A204.1 (cell line): Measurements from ENCODE around the gene GRIPAP1.
"Not testable (repeated sequence)": the region's sequence is repeated elsewhere in the genome, so short reads cannot be mapped to it uniquely, and the experiment has no call there.

Experiments
- FAIRE-seq: peaks from 2 replicates; lab custom pipeline; 2012; peaks lifted over from hg19 to GRCh38; lab: Jason Lieb, UNC

The GRIPAP1 gene

DNA sequence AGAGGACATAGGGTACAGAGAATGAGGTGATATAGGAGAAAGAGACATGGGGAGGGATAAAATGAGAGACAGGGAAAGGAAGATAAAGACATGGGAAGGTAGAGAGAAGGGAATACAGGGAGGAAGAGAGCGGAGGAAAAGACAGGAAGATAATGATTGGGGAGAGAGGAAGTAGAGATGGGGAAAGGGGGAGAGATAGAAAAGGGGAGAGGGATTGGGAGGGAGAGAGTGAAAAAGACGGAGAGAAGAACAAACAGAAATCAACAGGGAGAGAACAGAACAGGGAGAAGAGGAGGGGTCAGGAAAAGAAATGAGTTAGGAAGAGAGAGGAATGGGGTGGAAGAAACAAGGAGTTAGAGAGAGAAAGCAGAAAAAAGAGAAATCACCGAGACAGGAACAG, 4.6 kb downstream of the GRIPAP1 start:
- no peak for FAIRE-seq

DNA sequence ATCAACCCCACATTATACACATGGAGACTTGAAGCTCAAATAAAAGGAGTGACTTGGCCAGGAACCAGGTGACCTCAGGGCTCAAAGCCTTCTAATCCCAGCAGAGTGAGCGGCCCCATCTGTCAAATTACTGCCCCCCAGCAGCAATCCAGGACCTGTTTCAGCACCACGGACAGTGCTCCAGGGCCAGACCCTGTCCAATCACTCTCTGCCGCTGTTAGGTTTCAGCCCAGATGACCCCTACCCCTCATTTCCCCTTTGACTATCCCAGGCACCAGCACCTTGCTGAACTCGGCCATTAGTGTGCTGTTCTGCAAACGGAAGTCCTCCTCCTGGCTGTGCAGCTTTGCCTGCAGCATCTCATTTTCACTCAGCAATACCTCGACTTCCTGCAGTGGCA, 5.1 kb downstream of the GRIPAP1 start:
- no peak for FAIRE-seq

DNA sequence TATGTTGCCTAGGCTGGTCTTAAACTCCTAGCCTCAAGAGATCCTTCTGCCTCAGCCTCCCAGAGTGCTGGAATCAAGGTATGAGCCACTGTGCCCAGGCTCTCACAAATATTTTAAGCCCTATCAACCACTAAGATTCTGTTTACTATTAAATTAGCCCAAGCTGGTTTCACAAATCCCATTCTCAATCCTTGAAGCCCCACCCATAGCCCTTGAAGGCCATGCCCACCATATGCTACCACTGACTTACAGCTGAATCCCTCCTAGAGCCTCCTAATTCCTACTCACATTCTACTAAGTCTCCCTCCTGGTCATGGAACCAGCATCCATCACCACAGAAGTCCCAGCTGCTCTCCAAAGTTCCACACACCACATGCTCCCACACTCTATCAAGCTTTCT, 9.7 kb downstream of the GRIPAP1 start:
- FAIRE-seq, result no peak

- no peak for FAIRE-seq
Measured at GRCh38 chrX:48989483-48989882, 12.6 kb downstream of the GRIPAP1 start.

- FAIRE-seq, result no peak
Measured at GRCh38 chrX:48983896-48984295, 18.2 kb downstream of the GRIPAP1 start.

- no peak for FAIRE-seq
Measured at GRCh38 chrX:48983081-48983480, 19.0 kb downstream of the GRIPAP1 start.

DNA sequence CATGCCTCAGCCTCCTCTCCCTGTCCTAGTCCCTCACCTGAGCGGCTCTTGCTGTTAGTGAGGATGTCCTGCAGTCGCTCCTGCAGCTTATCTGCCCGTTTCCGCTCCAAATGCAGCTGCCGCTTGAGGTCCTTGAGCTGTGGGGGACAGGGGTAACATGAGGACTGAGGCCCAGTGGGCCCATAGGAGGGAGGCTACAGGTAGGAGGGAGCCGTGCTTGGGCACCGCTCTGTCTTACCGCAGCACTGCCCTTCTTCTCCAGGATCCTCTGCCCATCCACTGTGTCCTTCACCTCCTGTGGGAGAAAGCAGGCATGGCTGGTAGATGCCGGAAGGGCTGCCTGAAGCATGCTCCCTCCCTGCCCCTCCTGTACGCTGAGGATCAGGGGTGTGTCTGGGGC, 20.9 kb downstream of the GRIPAP1 start:
- FAIRE-seq, result no peak

- not testable (repeated sequence) for FAIRE-seq
Measured at GRCh38 chrX:48980341-48980740, 21.7 kb downstream of the GRIPAP1 start.

DNA sequence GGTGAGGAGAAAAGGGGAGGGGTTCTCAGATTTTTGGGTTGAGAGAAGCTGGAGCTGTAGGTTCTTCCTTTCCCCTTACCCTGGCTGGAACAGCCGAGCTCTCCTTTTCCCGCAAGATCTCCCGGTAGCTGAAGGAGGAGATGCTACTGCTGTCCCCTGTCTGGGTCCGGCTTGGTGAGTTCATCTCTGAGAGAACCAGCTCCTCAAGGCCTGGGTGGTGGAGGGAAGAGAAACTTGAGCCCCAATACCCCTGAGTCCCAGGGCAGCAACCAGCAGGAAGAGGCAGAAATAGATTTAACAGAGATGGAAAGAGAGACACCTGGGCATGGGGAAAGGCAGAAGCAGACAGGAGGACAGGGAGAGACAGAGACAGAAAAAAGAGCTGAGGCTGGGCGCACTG, 23.8 kb downstream of the GRIPAP1 start:
- FAIRE-seq, result no peak

DNA sequence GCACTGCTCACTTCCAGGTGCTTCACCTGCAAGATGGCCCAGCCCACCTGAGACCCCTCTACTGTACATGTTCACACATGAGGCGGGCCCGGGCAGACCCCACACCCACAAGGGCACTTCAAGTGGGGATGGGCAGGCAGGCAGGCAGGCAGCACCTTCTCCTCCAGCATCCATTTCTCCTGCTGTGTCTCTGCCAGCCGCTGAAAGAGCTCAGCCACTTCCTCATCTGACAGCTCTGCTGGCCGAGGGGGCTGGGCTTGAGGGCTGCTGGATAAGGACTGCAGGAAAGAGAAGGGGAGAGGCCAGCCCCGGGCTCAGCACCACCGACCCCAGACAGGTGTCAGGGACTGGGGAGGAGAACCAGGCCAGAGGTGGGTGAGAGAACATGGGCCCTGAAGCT, 26.0 kb downstream of the GRIPAP1 start:
- FAIRE-seq, result no peak

GRCh38 chrX:48975541-48975940, 26.5 kb downstream of the GRIPAP1 start:
- FAIRE-seq, result no peak

- FAIRE-seq, result no peak
Measured at GRCh38 chrX:48975041-48975440, 27.0 kb downstream of the GRIPAP1 start.

DNA sequence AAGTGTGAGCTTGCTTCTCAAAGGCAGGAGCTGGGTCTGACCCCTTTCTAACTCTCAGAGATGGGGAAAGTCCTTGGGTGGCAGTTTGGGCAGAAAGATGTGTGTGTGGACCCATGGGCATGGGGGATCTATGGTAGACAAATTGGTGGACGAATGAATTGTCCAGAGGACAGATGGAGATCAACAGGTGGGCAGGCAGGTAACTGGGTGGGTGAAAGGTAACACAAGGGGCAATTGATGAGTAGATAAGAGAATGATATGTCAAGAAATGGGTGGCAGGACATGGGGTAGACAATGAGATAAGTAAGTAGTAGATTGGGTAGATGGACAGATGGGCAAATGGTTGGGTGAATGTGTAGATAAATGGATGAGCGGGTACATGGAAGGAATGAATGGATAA, 27.5 kb downstream of the GRIPAP1 start:
- no peak for FAIRE-seq

DNA sequence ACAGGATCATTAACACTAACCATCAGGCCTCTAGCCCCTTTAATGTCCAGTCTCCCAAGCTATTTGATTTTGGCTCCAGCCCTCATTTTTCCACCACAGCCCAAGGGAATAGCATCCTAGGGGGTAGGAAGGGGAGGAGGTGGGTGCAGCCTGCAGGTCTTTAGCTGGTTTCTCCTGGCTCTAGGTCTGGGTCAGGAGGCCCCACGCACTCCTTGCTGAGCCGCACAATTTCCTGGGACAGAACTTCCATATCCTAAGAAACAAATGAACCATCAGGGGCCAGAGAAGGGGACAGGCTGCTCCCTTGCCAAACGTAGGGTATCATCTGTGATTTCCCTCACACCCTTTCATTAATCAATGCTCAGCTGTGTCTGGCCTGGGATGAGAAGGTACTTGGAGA, 28.0 kb downstream of the GRIPAP1 start:
- FAIRE-seq, result no peak

DNA sequence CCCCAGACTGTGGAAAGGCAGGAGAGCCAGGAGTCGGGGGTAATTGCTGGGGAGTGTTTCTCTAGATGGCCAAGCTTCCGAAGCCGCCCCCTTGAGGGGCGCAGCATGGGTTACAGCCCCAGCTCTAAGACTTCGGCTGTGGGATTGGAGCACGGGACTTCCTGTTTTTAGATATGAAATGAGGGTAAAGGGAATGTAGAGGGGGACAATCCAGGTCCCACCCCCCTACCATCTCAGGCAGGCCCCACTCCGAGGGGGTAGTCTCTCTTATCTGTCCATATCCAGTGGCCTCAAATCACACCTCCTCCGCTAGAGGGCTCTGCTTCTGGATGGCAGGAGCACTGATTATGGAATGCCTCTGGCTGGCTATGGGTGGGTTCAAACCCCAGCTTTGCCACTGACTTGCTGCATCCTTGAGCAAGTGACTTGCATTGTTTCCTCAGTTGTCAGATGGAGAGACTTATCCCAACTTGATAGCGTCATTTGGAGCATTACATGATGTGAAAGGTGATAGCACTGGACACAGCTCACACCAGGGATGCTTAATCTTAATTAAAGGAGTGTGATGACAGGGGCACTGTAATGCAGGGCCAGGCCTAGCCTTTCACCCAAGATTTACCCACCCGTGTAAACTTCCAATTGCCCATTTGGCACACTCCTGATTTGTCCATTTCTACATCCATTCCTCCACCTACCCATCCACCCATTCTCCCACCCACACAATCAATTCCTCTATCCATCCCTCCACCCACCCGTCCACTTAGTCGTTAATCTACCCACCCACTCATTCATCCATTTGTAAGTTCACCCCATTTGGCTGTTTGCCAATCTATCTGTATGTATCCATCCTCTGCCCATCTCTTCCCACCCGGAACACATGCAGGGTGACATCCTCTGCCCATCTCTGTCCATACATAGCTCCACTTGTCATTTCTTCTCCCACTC, 29.6 kb downstream of the GRIPAP1 start:
- no peak for FAIRE-seq

- FAIRE-seq, result no peak
Measured at GRCh38 chrX:48971249-48972219, 30.5 kb downstream of the GRIPAP1 start, which contains the start of gene KCND1. Gene KCND1, minus strand, starts transcription at chrX:48971844. Its CDS starts 1,573 bp downstream, at chrX:48970271.

- no peak for FAIRE-seq
Measured at GRCh38 chrX:48969471-48969870, 32.6 kb downstream of the GRIPAP1 start.

GRCh38 chrX:48968377-48968776, 33.7 kb downstream of the GRIPAP1 start:
- FAIRE-seq, result no peak

- FAIRE-seq, result no peak
Measured at GRCh38 chrX:48966796-48967579, 35.1 kb downstream of the GRIPAP1 start.

GRCh38 chrX:48965959-48966358, 36.1 kb downstream of the GRIPAP1 start:
- no peak for FAIRE-seq

DNA sequence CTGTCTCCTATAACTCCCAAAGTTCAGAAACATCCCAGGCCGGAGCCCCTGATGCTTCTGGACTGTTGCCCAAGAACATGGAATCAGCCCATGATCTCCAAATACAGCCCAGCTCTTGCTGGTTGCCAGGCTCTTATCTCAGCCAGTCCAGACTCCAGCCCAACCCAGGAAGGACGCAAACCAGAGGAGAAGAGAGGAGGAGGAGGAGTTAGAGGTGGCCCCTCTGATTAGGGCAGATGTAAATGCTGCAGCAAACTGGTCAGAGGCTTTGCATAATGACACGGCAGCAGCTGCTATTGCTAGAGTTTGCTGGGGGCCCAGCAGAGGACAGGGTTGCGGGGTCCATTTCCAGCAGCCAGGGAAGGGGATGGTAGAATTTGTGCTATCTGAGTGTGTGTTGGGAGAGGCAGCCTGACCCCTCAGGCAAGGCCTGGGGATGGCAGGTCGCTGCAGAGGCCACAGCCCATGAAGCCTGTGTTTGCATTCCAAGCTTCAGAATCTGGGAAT, 40.4 kb downstream of the GRIPAP1 start:
- FAIRE-seq, result no peak

DNA sequence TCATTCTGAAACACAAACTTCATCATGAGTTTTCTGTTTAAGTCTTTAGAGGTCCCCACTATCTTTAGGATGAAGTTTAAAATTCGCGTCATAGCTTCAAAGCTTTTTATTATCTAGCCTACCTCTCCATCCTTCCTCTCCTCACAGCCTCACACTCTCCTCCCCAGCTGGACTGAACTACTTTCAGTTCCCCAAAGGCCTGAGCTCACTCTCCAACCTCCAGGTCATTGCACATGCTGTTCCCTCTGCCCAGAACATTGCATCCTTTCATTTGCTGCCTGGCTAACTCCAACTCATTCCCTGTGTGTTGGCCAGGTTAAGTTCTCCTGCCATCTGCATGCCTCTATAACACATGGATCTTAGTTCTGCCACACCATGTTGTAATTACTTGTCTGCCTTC, 41.8 kb downstream of the GRIPAP1 start:
- no peak for FAIRE-seq
